Body of pancreas (tissue), 4 donors: ENCODE data around the gene TAF15.

Experiments
- POLR2A ChIP-seq, 3 donors: fragments of 450-650 bp; IDR thresholded peaks; one replicate each; pipeline ENCODE4 v1.6.1; 2016; ENCODE audit warnings: antibody characterized with exemption in 3 of 3, mild to moderate bottlenecking in 2 of 3
- TF ChIP-seq, protein P1 (sequence below), 7 experiments: fragments of 450-650 bp in 4 of 7; fragments of 200-600 bp in 3 of 7; sonication (generic) in 3 of 7; IDR thresholded peaks; one replicate each; pipeline ENCODE4 v1.5.1; 2016 to 2019; ENCODE audit warnings: antibody characterized with exemption in 7 of 7

DNA sequence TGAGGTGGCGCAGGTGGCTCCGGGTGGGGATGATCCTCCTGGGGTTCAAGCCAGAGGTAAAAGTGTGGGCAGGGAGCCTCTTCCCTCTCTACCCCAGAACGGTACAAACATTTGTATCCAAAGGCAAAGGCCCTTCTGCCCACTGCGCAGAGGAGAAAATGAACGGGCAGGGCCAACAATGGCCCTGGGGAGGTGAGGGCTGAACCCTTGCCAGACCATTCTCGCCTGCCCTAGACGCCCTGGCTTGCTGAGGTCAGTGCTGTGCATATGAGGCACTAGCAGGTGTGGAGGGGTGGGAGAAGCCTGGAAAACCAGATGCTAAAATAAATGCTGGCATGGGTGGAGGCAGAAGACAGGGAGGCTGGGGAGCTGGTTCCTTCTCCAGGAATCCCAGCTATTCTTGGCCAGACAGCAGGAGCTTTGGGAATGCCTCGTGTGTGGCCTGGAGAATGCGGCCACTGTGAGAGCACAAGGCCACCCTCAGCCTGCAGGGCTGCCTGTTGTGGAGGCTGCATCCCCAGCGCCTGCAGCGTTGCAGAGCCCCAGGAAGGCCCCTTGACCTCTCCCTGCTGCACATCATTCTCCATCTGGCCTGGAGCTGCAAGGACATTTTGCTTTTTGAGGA is 44.1 kb upstream of the TAF15 start:
- TF ChIP-seq, protein P1, sequence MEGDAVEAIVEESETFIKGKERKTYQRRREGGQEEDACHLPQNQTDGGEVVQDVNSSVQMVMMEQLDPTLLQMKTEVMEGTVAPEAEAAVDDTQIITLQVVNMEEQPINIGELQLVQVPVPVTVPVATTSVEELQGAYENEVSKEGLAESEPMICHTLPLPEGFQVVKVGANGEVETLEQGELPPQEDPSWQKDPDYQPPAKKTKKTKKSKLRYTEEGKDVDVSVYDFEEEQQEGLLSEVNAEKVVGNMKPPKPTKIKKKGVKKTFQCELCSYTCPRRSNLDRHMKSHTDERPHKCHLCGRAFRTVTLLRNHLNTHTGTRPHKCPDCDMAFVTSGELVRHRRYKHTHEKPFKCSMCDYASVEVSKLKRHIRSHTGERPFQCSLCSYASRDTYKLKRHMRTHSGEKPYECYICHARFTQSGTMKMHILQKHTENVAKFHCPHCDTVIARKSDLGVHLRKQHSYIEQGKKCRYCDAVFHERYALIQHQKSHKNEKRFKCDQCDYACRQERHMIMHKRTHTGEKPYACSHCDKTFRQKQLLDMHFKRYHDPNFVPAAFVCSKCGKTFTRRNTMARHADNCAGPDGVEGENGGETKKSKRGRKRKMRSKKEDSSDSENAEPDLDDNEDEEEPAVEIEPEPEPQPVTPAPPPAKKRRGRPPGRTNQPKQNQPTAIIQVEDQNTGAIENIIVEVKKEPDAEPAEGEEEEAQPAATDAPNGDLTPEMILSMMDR (IDR thresholded peaks at IDR 0.05): no peak
- TF ChIP-seq POLR2A (IDR thresholded peaks at IDR 0.05): no peak
